GM19328 (cell line): ENCODE measurements around the gene MAP3K15.

Experiments used
- ATAC-seq: cut with Tn5 transposase; IDR thresholded peaks from one replicate; pipeline ENCODE4 v1.9.1; 2021; ENCODE audit warnings: mild to moderate bottlenecking, moderate library complexity; ENCODE audit not compliant: unreplicated experiment

MAP3K15 gene, protein sequence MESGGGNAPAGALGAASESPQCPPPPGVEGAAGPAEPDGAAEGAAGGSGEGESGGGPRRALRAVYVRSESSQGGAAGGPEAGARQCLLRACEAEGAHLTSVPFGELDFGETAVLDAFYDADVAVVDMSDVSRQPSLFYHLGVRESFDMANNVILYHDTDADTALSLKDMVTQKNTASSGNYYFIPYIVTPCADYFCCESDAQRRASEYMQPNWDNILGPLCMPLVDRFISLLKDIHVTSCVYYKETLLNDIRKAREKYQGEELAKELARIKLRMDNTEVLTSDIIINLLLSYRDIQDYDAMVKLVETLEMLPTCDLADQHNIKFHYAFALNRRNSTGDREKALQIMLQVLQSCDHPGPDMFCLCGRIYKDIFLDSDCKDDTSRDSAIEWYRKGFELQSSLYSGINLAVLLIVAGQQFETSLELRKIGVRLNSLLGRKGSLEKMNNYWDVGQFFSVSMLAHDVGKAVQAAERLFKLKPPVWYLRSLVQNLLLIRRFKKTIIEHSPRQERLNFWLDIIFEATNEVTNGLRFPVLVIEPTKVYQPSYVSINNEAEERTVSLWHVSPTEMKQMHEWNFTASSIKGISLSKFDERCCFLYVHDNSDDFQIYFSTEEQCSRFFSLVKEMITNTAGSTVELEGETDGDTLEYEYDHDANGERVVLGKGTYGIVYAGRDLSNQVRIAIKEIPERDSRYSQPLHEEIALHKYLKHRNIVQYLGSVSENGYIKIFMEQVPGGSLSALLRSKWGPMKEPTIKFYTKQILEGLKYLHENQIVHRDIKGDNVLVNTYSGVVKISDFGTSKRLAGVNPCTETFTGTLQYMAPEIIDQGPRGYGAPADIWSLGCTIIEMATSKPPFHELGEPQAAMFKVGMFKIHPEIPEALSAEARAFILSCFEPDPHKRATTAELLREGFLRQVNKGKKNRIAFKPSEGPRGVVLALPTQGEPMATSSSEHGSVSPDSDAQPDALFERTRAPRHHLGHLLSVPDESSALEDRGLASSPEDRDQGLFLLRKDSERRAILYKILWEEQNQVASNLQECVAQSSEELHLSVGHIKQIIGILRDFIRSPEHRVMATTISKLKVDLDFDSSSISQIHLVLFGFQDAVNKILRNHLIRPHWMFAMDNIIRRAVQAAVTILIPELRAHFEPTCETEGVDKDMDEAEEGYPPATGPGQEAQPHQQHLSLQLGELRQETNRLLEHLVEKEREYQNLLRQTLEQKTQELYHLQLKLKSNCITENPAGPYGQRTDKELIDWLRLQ (N-terminal part only)

DNA sequence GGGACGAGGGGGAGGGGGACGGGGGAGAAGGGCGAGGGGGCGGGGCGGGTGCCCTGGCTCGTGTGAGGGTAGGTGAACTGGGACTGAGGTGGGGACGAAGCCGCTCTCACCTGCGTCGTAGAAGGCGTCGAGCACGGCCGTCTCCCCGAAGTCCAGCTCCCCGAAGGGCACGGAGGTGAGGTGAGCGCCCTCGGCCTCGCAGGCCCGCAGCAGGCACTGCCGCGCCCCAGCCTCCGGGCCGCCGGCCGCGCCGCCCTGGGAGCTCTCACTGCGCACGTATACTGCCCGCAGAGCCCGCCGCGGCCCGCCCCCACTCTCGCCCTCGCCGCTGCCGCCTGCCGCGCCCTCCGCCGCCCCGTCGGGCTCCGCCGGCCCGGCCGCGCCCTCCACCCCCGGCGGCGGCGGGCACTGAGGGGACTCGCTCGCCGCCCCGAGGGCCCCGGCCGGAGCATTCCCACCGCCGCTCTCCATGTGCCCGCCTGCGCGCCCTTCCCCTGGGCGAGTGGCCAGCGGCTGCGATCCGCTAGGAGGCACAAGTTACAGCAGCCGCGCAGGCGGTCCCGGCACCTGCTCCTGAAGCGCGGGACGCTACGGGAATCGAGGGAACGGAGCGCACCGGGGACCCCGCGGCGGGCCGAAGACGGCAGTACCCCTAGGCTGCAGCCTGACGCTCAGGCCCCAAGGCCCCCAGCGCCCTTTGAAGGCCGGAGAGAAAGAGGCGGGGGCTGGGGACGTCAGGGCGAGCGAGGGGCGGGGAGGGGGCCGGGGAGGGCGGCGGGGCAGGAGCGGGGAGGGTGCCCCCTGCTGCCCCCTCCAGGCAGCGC lies at the start of gene MAP3K15:
MAP3K15 (minus strand) TSS at position 718 of the 824 bp plus-strand sequence; CDS start at position 471, 247 bp downstream.
- ATAC-seq = no peak

DNA sequence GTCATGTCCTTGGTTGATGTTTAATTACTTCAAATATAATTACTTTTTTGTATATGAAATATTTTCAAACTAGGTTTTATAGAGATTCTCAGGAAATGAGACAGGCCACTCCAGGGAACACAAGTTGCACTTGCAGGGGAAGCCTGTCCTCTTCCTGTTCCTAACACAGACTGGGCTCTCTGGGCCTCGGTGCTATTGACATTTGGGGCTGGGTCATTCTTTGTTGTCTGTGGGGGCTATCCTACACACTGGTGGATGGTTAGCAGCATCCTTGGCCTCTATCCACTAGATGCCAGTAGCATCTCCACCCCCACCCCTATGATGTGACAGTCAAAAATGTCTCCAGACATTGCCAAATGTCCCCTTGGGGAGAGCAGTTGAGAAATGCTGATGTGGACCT lies 49.3 kb upstream of the MAP3K15 start:
- no peak for ATAC-seq

DNA sequence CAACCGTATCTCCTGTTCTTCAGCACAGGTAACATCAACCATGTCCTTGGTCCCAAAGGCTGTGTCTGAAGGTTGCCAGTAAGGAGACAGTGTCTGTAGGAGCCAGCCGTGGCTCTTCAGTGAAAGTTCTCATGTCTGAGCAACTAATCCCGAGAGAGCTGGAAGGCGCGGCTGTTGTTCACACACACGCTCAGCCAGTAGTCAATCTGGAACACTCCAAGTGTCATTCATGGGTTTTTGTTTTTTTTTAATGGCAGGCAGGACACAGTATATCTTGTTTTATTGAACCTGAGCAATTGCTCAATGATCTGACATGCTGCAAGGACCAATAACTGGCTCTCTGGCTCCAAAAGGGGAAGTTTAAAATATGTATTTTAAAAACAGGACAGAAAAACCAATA lies 48.4 kb upstream of the MAP3K15 start:
- ATAC-seq = peak; percentile 25

DNA sequence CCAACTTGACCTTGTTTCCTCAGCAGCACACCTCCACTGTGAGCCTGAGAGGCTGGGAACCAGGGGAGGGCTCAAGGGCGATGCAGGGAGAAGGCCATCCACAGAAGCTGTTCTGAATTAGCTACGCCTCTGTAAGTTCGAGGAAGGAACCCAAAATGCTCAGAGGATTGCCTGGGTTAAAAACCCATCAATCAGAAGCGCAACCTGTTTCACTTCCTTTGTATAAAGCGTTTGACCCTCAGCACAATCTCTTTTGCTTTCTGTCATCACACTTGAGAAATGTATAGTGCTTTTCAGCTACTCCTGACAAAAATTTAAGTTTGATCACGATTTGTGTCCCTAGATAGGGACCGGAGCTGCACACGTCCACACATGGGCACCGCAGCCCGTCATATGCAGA lies 48.0 kb upstream of the MAP3K15 start:
- ATAC-seq = peak; percentile 44

DNA sequence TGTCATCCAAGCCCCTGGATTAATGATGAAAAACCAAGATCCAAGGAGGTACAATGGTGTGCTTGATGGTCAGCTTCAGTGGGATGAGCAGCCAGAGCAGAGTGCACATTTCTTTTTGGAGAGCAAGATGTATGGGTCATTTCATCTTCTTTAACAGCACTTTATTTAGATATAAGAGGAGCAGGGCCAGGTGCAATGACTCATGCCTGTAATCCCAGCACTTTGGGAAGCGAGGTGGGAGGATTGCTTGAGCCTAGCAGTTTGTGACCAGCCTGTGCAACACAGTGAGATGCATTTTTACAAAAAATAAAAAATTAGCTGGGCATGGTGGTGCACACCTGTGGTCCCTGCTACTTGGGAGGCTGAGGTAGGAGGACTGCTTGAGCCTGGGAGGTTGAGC lies 45.3 kb upstream of the MAP3K15 start:
- ATAC-seq = no peak

DNA sequence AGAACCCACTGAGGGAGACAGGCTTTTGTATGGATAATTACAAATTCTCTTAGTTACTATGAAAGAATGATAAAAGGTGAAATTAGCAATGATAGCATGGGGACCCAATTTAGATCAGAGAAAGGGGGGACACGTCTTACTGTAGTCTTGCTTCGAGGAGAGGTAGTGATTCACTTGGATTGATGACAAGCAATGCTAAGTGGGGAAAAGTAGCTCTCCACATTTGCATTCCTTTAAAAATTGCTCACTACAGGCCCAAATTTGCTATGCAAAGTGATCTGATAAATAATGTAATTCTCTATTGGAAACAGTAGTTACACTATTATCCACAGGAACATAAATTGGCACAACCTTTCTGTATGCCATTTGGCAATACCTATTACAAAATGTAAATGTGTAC lies 42.5 kb upstream of the MAP3K15 start:
- ATAC-seq = no peak

DNA sequence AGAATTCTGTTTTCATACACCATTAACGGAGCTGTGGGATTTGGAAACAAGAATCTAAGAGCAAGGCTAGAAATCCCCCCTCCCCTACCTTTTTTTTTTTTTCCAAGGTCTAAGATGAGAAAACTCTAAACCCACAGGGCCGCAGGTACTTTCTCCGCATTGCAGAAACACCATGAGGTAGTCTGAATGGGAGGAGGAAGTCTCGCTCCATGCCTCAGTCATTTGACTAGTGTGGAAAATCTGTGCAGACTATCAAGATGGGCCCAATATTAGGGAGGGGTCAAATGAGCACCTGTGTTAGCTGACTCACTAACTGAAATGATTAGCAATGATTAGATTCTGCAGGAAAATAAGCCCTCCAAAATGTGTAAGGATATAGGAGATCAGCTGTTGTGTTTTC lies 40.9 kb upstream of the MAP3K15 start:
- no peak for ATAC-seq

DNA sequence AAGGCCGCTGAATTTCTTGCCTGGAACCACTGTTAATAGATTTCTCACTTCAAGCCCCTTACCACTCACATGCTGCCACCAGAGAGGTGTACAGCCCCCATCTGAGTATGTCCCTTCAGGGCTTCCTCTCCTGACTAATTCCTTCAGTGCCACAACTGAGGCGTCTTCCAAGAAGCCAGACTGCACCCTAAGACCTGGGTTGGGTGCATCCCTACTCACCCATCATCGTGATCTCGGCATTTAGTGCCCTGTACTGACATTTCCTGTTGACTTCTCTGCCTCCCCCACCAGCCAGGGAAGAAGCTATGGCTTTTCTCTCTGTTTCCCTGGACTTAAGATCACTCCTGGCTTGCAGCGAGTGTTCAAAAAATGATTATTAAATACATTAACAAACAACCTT lies 40.4 kb upstream of the MAP3K15 start:
- no peak for ATAC-seq

DNA sequence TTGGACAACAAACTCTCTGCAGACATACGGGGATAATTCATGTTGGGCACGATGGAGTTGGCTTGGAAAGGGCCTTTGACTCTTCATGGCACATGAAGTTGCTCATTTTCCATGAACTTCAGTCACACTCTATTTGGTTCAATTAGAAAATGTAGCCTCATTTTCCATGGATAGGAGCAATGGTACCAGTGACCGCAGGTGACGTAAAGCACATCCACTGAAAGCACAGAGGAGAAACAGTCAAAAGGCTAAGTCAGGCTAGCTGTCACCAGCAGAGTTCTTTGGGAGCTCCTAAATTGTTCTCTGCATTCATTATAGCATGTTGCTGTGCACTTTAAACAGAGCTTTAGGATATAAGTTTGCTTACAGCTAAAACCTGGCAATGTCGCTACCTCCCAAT lies 39.9 kb upstream of the MAP3K15 start:
- no peak for ATAC-seq

DNA sequence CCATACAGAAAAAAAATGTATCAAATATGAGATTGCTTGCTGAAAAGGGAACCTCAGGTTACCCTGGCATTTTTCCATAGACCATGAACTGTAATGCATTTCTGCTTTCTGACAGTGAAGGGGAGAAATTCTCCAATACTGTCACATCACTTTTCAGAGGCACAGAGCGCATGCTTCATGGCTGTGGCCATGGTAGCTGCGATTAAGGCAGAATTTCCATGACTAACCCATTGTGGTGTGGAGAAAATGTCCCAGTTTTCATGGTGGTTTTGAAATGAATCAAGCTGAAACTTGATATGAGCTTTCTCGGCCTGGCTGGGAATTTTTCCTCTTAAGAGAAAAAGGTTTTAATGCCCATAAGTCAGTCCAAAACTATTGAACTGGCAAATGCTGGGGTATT lies 39.5 kb upstream of the MAP3K15 start:
- no peak for ATAC-seq

DNA sequence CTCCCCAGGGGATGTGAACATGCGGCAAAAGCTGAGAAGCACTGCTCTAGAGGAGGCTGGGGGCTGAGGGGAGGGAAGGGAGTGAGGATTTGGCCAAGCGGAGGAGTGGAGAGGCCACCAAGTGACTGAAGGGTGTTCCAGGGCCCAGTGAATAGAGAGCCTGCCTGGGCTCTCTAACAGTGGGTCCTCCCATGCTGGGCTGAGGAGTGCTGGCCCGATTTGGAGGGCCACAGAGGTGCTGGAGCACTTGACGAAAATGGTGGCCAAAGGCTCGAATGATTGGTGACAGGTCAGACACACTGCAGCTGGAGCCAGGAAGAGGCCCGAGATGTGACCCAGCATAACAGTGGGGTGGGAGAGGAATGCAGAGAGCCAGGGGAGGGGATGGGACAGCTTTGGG lies 37.5 kb upstream of the MAP3K15 start:
- ATAC-seq = no peak

DNA sequence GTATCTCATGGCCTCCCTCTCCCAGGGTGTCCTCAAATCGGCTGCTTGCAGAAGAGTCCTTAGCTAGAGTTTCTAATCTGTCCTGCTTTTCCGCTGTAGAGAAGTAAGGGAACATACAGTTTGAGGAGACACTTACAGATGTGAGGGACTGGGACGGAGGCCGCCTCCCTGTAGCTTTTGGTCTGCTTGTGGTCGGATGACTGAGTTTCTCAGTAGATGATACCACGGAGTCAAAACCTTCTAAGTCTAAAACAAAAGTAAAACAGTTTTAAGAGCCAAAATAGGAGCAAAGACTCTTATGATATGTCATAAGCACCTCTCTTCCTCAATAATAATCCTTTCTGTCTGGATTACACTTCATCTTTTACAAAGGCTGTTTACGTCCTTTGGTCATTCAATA lies 34.5 kb upstream of the MAP3K15 start:
- ATAC-seq = no peak

DNA sequence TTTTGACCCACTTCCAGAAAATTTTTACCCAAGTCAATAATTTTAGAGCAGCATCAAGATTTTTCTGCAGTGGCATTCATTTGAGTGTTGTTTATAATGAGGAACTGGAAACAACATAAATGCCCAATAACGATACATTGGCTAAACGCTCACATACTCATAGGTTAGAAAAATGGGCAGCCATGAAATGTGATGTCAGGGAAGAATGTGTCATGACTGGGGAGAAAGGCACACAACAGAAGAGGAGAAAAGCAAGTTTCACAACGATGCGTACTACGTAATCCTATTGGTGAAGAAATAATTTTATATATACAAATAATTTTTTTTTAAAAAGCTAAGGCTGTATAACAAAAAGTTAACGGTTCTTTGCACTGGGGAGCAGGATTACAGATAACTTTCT lies 33.6 kb upstream of the MAP3K15 start:
- ATAC-seq = no peak

DNA sequence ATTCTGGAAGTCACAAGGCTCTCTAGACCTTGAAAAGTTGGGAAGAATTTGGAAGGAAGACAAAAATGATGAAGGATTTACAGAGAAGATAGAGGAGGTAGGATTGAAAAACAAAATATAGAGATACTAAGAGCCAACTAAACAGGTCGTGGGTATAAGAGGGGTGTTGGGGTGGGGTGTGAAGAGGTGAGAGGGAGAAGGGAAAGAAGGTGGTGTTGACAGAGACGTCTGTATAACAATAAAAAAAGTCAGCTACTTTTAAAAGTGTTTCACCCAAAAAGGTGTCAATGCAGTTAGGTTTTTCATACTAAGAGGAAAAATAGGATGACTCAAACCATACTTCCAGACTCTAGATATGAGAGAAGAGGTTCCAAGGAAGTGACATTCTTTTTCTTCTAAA lies 33.0 kb upstream of the MAP3K15 start:
- no peak for ATAC-seq

DNA sequence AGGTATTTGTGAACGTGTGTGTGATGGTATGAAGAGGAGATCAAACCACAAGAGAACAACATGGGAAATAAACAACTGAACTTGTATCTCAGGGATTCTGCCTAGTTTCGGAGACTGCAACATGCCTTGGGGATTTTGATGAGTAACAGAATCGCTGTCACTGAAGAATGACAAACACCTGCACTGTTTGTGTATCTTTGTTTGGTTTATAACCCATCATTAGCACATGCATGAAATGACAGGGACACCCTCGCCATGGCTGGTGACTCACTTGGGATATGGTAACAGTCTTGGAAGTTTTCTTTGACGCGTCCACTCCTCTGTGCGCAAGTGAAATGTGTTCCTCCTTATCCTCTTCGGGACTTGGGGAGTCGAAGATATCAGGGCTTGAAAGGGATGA lies 30.3 kb upstream of the MAP3K15 start:
- ATAC-seq = no peak

DNA sequence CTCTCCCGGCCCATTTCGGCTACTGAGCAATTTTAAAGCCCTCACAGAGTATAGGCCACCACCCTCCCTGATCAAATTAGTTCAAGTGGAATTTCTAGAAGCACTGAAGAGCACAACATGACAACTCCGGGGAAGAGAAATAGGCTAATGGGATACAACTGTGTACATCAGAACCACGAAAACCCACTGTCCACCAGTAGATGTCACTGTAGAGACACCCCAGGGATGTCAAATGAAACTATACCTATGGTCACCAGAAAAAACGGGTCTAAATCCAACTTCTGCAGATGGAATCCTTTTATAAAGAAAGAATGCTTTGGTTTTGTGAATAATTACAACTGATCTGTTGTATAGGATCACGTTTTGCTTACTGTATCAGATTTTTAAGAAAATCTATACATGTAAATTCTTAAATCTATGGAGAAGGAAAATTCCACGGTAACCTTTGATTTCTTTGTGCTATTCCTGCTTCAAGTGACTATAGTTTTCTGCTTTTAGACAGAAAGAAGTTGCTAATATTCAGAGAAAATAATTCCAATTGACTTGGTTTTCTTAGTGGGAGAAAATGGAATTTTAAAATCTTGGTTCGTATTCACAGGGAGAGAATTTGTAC lies 29.5 kb upstream of the MAP3K15 start:
- ATAC-seq = peak; percentile 51

DNA sequence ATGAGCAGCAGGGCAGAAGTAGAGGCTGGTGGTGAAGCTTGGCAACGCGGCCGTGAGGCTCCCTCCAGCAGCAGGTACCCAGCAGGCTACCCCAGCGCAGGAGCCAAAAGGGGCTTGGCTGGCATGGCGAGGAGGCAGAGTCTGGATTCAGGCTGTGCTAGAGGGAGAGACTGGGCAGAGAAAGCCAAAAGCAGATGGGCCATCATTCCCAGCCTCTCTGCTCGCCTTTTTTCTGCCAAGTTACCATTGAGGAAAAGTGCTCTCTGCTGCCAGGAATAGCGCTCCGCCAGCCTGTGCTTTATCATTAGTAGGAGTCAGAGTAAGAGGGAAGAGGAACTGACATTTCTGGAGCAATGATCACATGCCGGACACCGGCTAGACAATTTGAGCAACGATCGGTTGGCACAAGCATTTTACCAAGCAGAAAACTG lies 28.7 kb upstream of the MAP3K15 start:
- no peak for ATAC-seq

DNA sequence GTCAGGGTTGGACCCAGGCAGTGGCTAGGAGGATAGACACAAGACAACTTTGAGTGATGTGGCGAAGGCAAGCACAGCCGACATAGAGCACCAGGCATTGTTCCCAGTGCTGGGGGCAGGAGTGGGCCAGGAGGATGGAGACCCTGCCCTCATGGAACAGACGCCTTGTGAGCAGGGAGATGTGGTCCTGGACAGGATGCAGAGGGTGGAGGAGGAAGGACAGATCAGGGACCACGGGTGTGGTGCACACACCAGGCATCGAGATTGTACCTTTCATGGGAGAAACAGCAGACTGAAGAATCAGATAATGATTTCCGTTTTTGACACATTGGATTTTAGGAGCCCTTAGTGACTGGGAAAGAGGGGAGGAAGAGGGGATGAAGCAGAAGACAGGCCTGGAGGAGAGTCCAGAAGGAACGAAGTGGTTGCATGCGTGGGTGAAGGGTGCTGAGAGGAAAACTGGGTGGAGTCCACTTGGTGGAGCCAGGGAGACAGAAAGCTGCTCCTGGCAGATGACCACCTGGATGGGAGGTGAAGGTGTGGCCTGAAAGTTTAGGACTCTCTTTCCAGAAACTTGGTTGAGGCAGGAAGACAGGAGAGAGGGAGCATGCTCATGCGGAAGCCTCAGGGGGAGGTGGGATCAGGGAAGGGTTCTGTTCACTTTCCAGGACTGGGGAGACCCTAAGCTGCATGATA lies 27.9 kb upstream of the MAP3K15 start:
- no peak for ATAC-seq

DNA sequence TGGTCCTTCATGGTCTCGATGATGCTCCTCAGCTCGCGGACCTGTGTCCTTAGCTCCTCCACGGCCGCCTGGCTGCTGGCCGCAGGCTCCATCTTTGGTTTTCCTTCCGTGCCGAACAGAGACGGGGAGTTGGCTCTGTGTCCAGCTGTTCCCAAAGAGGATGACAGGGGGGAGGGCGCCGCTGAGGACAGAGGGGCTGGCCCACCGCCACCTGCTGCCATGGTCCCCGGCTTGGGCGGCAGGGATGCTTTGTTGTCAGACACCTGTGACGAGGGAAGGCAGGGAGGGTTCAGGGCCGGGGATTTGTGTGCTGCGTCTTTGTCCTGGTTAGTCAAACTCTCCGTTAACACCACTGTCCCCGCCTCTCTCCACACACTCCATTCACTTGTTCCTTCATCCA lies 26.6 kb upstream of the MAP3K15 start:
- ATAC-seq = no peak
